B cell (primary cell): ENCODE data around the gene NPFFR2. TPM values are rescaled to one million over a fixed set of nuclear protein-coding genes. Genes with fewer than 3 reads are reported as not detected.

ENCODE experiments used
- ATAC-seq: fragments of 200-7000 bp; cut with Tn5 transposase; one replicate; pipeline ENCODE4 v1.10.0; 2021; ENCODE audit warnings: low read depth, mild to moderate bottlenecking, moderate number of reproducible peaks, moderate library complexity
- CTCF ChIA-PET: fragments of 350-600 bp; sonication (Branson Sonifier 250); formaldehyde crosslinking; loops from one replicate; lab custom pipeline; 2021; ENCODE audit warnings: antibody characterized with exemption, inconsistent platforms; lab: Charles Lee
- POLR2A ChIA-PET: fragments of 350-600 bp; sonication (Branson Sonifier 250); formaldehyde crosslinking; loops from one replicate; lab custom pipeline; 2021; ENCODE audit warnings: antibody characterized with exemption; lab: Charles Lee
- DNase-seq: peaks from one replicate; pipeline ENCODE4 v3.0.0; 2013
- H2AFZ ChIP-seq: 2 replicates; pipeline ENCODE4 v1.6.1; 2012; ENCODE audit warnings: mild to moderate bottlenecking, low read depth, low read length; ENCODE audit not compliant: insufficient read depth, poor library complexity, severe bottlenecking
- H3K27ac ChIP-seq, 2 donors: 1 replicate in 1 of 2; 2 replicates in 1 of 2; pipeline ENCODE4 v1.5.1; 2012 to 2013; ENCODE audit warnings: low read length in 2 of 2, mild to moderate bottlenecking in 2 of 2, moderate library complexity in 1 of 2
- H3K27me3 ChIP-seq, 4 experiments: fragments of 200-600 bp in 1 of 4; sonication (generic) in 1 of 4; replicated peaks in 1 of 4; 1 replicate in 2 of 4; 2 replicates in 2 of 4; pipeline versions ENCODE4 v1.6.1 to v1.7.0; 2013 to 2016; ENCODE audit warnings: low read length in 3 of 4, mild to moderate bottlenecking in 2 of 4, mixed read lengths in 1 of 4, moderate library complexity in 1 of 4; ENCODE audit not compliant: insufficient read depth in 4 of 4, control insufficient read depth in 3 of 4; ENCODE audit errors: control extremely low read depth in 1 of 4
- H3K36me3 ChIP-seq, 2 experiments: replicated peaks in 1 of 2; 1 replicate in 1 of 2; 2 replicates in 1 of 2; pipeline versions ENCODE4 v1.6.1 to v1.7.1; 2013; ENCODE audit warnings: low read length in 1 of 2; ENCODE audit not compliant: insufficient read depth in 2 of 2, control insufficient read depth in 1 of 2; ENCODE audit errors: control extremely low read depth in 1 of 2, extremely low read depth in 1 of 2
- H3K4me1 ChIP-seq, 2 donors: fragments of 200-600 bp in 1 of 2; sonication (generic) in 1 of 2; 1 replicate in 1 of 2; 2 replicates in 1 of 2; pipeline versions ENCODE4 v1.5.1 to v1.6.1; 2013 to 2017; ENCODE audit warnings: low read length in 2 of 2; ENCODE audit not compliant: control insufficient read depth in 2 of 2, insufficient read depth in 2 of 2
- H3K4me2 ChIP-seq: replicated peaks from 2 replicates; pipeline ENCODE3; 2012; ENCODE audit warnings: mild to moderate bottlenecking, low read depth, low read length; ENCODE audit not compliant: poor library complexity, severe bottlenecking
- H3K4me3 ChIP-seq, 5 experiments: fragments of 200-600 bp in 1 of 5; sonication (generic) in 1 of 5; 1 replicate in 3 of 5; 2 replicates in 2 of 5; pipeline versions ENCODE4 v1.5.1 to v1.7.0; 2011 to 2016; ENCODE audit warnings: low read length in 4 of 5, mild to moderate bottlenecking in 4 of 5, low read depth in 2 of 5, control low read depth in 1 of 5, moderate library complexity in 1 of 5; ENCODE audit not compliant: insufficient read depth in 1 of 5; ENCODE audit errors: control extremely low read depth in 1 of 5, extremely low read depth in 1 of 5
- H3K79me2 ChIP-seq: fragments of 200-600 bp; sonication (generic); one replicate; pipeline ENCODE4 v1.6.0; 2016; ENCODE audit warnings: low read length; ENCODE audit not compliant: control insufficient read depth, insufficient read depth
- H3K9ac ChIP-seq: fragments of 200-600 bp; sonication (generic); 2 replicates; pipeline ENCODE4 v1.6.1; 2017; ENCODE audit warnings: mild to moderate bottlenecking, low read length, moderate library complexity
- H3K9me3 ChIP-seq, 3 donors: one replicate each; pipeline versions ENCODE4 v1.6.1 to v1.7.1; 2013; ENCODE audit warnings: low read length in 2 of 3; ENCODE audit not compliant: control insufficient read depth in 2 of 3, insufficient read depth in 1 of 3; ENCODE audit errors: control extremely low read depth in 1 of 3
- H4K20me1 ChIP-seq: 2 replicates; pipeline ENCODE4 v1.6.0; 2012; ENCODE audit warnings: mild to moderate bottlenecking, low read length; ENCODE audit not compliant: insufficient read depth, control insufficient read depth, poor library complexity, severe bottlenecking
- H3K27ac Mint-ChIP-seq: one replicate; pipeline ENCODE4 v1.8.0; 2021; ENCODE audit warnings: mixed read lengths
- H3K27me3 Mint-ChIP-seq: one replicate; pipeline ENCODE4 v1.8.0; 2021; ENCODE audit warnings: mixed read lengths
- H3K4me1 Mint-ChIP-seq: one replicate; pipeline ENCODE4 v1.8.0; 2021; ENCODE audit warnings: mixed read lengths
- H3K4me3 Mint-ChIP-seq: one replicate; pipeline ENCODE4 v1.8.0; 2021; ENCODE audit warnings: mixed read lengths
- H3K9me3 Mint-ChIP-seq: one replicate; pipeline ENCODE4 v1.8.0; 2022; ENCODE audit warnings: mixed read lengths; ENCODE audit not compliant: insufficient read depth
- EZH2 ChIP-seq: IDR thresholded peaks from 2 replicates; pipeline ENCODE4 v1.6.1; 2012; ENCODE audit warnings: borderline replicate concordance, low read depth, mild to moderate bottlenecking, moderate library complexity, low read length; ENCODE audit not compliant: insufficient read depth, poor library complexity, severe bottlenecking
- WGBS: methylation state at CpG from one replicate; pipeline ENCODE4 v1.1.5; 2013; ENCODE audit warnings: missing lambda C conversion rate; ENCODE audit not compliant: insufficient coverage; 5-methylcytosine and 5-hydroxymethylcytosine counted together
- intact Hi-C: fragments of 100-400 bp; cut with micrococcal nuclease; formaldehyde crosslinking; loops from one replicate; pipeline ENCODE4 v1.10.0; 2022
- polyA plus RNA-seq: library from polyadenylated mRNA; depleted of rRNA; stranded (reverse); fragments of >200 nt; gene quantifications from 2 replicates; pipeline ENCODE4 v1.2.3, GENCODE V29; 2012
- total RNA-seq, 2 donors: library from RNA; stranded (reverse); fragments of 120-200 nt in 1 of 2; gene quantifications; 1 replicate in 1 of 2; 2 replicates in 1 of 2; pipeline versions ENCODE4 v1.2.3 to v1.2.4, GENCODE V29; 2013 to 2022
- TF ChIP-seq, protein P1 (sequence below): fragments of 200-600 bp; IDR thresholded peaks from one replicate; pipeline ENCODE4 v1.8.0; 2022; ENCODE audit warnings: antibody characterized with exemption, mild to moderate bottlenecking

The NPFFR2 gene
- total and polyA plus RNA-seq, 2 donors (not counting 1 experiment from before 2014, with no cell fraction given) = not detected

DNA sequence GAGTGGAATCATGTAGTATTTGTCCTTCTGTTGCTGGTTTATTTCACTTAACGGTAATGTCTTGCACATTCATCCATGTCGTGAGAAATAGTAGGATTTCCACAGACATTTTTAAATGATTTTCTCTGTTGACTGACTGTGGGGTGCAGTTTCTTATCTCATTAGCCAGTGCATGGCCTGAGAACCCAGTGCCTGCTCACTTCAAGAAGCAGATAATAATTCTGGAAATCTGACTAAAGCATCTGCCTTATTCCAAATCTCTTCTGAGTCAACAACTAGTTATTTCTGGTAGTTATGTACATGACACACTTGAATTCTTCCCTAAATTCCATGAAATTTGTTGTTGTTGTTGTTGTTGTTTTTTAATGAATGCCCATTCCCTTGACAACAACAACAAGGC is 77.6 kb downstream of the NPFFR2 start:
- H3K27ac ChIP-seq = no peak overlapping the region
- H3K9ac ChIP-seq = no peak overlapping the region
- intact Hi-C loops = no loop called here
- Mint-ChIP-seq H3K4me1 (no peaks in the 10 kb centered on the region), H3K9me3 (peaks cover 3% of the 10 kb centered on the region), H3K4me3 (no peak overlapping the region), H3K27ac (no peak overlapping the region), H3K27me3 (no peaks in the 10 kb centered on the region)
- ChIA-PET CTCF (no interaction called here), POLR2A (no interaction called here)
- ATAC-seq (no peak), DNase-seq (no peak)
- no peaks in the 10 kb centered on the region for H4K20me1 ChIP-seq
- no peak overlapping the region for H3K4me2 ChIP-seq
- H3K79me2 ChIP-seq = no peaks in the 10 kb centered on the region
- no peaks in the 10 kb centered on the region for H3K4me1 ChIP-seq
- WGBS = 100% methylated on average over 1 of the region's 2 CpGs
- no peaks in the 10 kb centered on the region for H3K27me3 ChIP-seq
- no peak overlapping the region for H2AFZ ChIP-seq
- H3K36me3 ChIP-seq = no peaks in the 10 kb centered on the region
- H3K4me3 ChIP-seq = no peak overlapping the region
- TF ChIP-seq, protein P1, sequence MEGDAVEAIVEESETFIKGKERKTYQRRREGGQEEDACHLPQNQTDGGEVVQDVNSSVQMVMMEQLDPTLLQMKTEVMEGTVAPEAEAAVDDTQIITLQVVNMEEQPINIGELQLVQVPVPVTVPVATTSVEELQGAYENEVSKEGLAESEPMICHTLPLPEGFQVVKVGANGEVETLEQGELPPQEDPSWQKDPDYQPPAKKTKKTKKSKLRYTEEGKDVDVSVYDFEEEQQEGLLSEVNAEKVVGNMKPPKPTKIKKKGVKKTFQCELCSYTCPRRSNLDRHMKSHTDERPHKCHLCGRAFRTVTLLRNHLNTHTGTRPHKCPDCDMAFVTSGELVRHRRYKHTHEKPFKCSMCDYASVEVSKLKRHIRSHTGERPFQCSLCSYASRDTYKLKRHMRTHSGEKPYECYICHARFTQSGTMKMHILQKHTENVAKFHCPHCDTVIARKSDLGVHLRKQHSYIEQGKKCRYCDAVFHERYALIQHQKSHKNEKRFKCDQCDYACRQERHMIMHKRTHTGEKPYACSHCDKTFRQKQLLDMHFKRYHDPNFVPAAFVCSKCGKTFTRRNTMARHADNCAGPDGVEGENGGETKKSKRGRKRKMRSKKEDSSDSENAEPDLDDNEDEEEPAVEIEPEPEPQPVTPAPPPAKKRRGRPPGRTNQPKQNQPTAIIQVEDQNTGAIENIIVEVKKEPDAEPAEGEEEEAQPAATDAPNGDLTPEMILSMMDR = no peak
- TF ChIP-seq EZH2 = no peak
- H3K9me3 ChIP-seq = no peaks in the 10 kb centered on the region

DNA sequence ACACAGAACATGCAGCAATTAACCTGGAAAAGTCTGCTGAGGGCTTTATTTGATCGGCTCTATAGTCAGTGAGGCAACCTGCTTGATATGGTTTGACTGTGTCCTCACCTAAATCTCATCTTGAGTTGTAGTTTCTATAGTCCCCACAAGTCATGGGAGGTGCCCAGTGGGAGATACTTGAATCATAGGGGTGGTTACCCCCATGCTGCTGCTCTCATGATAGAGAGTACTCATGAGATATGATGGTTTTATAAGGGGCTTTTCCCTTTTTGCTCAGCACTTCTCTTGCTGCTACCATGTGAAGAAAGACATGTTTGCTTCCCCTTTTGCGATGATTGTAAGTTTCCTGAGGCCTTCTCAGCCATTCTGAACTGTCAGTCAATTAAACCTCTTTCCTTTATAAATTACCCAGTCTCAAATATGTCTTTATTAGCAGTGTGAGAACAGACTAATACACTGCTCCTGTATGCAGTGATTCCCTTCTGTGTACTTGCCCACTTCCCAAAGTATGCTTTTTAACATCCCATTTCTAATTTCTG is 78.2 kb downstream of the NPFFR2 start:
- Mint-ChIP-seq H3K4me3 (no peak overlapping the region), H3K27ac (no peak overlapping the region), H3K9me3 (peaks cover 3% of the 10 kb centered on the region), H3K4me1 (no peaks in the 10 kb centered on the region), H3K27me3 (no peaks in the 10 kb centered on the region)
- Histone ChIP-seq H3K4me3 (no peak overlapping the region), H3K27me3 (no peaks in the 10 kb centered on the region), H3K4me2 (no peak overlapping the region), H3K36me3 (no peaks in the 10 kb centered on the region), H3K4me1 (no peaks in the 10 kb centered on the region), H3K27ac (no peak overlapping the region), H2AFZ (no peak overlapping the region), H4K20me1 (no peaks in the 10 kb centered on the region), H3K9ac (no peak overlapping the region), H3K9me3 (no peaks in the 10 kb centered on the region), H3K79me2 (no peaks in the 10 kb centered on the region)
- no peak for DNase-seq
- intact Hi-C loops = no loop called here
- POLR2A ChIA-PET = no interaction called here
- WGBS = 80% methylated on average over 2 of the region's 2 CpGs
- ATAC-seq = no peak
- CTCF ChIA-PET = no interaction called here
- TF ChIP-seq, protein P1 = no peak
- no peak for TF ChIP-seq EZH2
